ENCODE measurements around the gene ZFAND6.

DNA sequence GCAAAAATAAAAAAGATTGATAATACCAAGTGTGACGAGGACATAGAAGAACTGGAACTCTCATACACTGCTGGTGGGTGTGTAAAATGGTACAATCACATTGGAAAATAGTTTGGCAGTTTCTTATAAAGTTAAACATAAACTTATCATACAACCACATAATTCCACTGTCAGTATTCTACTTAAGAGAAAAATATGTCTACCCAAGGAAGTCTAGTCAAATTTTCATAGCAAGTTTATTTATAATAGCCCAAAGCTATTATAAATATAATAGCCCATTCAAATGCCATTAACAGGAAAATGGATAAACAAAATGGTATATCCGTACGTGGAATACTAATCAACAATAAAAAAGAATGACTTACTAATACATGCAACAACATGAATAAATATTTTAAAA, 47.9 kb upstream of the ZFAND6 start:
- TF ChIP-seq, protein P1, sequence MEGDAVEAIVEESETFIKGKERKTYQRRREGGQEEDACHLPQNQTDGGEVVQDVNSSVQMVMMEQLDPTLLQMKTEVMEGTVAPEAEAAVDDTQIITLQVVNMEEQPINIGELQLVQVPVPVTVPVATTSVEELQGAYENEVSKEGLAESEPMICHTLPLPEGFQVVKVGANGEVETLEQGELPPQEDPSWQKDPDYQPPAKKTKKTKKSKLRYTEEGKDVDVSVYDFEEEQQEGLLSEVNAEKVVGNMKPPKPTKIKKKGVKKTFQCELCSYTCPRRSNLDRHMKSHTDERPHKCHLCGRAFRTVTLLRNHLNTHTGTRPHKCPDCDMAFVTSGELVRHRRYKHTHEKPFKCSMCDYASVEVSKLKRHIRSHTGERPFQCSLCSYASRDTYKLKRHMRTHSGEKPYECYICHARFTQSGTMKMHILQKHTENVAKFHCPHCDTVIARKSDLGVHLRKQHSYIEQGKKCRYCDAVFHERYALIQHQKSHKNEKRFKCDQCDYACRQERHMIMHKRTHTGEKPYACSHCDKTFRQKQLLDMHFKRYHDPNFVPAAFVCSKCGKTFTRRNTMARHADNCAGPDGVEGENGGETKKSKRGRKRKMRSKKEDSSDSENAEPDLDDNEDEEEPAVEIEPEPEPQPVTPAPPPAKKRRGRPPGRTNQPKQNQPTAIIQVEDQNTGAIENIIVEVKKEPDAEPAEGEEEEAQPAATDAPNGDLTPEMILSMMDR (IDR thresholded peaks at IDR 0.05; ENCODE audit: poor library complexity, severe bottlenecking), result no peak
- TF ChIP-seq SMC3 (conservative IDR thresholded peaks at IDR 0.05; ENCODE audit: poor library complexity) (no peak), EZH2 (IDR thresholded peaks at IDR 0.05; ENCODE audit: borderline replicate concordance, insufficient read depth, low read length, poor library complexity, severe bottlenecking) (no peak)
